Pancreas (tissue), 10 donors: ENCODE results near the gene SPNS2. TPM values are rescaled to one million over a fixed set of nuclear protein-coding genes. Genes with fewer than 3 reads are reported as not detected.

Source experiments
- ATAC-seq, 4 donors: fragments of 200-7000 bp; cut with Tn5 transposase; one replicate each; pipeline versions ENCODE4 v1.8.0 to v1.9.1; 2020; ENCODE audit warnings: mild to moderate bottlenecking in 4 of 4, moderate library complexity in 4 of 4
- DNase-seq, 6 donors: peaks; one replicate each; pipeline ENCODE4 v3.0.0-alpha.2; 2020
- FAIRE-seq: peaks from 2 replicates; lab custom pipeline; 2012; peaks lifted over from hg19 to GRCh38; lab: Jason Lieb, UNC
- H3K27ac ChIP-seq, 4 donors: fragments of 200-600 bp; sonication (generic); 1 replicate in 3 of 4; 2 replicates in 1 of 4; pipeline versions ENCODE4 v1.5.0 to v1.8.0; 2020
- H3K27me3 ChIP-seq, 4 donors: fragments of 200-600 bp; one replicate each; pipeline ENCODE4 v1.8.0; 2021
- H3K36me3 ChIP-seq, 3 donors: fragments of 200-600 bp; sonication (generic) in 1 of 3; one replicate each; pipeline versions ENCODE4 v1.5.0 to v1.8.0; 2020 to 2021
- H3K4me1 ChIP-seq, 3 donors: fragments of 200-600 bp; one replicate each; pipeline ENCODE4 v1.8.0; 2021
- H3K4me3 ChIP-seq, 4 donors: fragments of 200-600 bp; sonication (generic) in 2 of 4; one replicate each; pipeline versions ENCODE4 v1.5.0 to v1.8.0; 2020 to 2021
- H3K9me3 ChIP-seq, 4 donors: fragments of 200-600 bp; one replicate each; pipeline ENCODE4 v1.8.0; 2021
- CTCF ChIP-seq, 4 donors: fragments of 200-600 bp; sonication (generic) in 3 of 4; IDR thresholded peaks; one replicate each; pipeline versions ENCODE4 v1.5.0 to v1.8.0; 2021; ENCODE audit warnings: antibody characterized with exemption in 4 of 4
- WGBS, 2 donors: extraction: QIAGEN DNeasy Blood & Tissue Kit; methylation state at CpG; one replicate each; pipeline ENCODE4 v1.1.7; 2013; 5-methylcytosine and 5-hydroxymethylcytosine counted together
- intact Hi-C, 3 donors: fragments of 100-400 bp; cut with DNase I; formaldehyde crosslinking; loops; one replicate each; pipeline versions ENCODE4 v1.11.1 to v1.14.2; 2022
- polyA plus RNA-seq, 2 donors: library from polyadenylated mRNA; stranded (reverse); fragments of 200-250 nt; gene quantifications; one replicate each; pipeline ENCODE4 v1.2.3, GENCODE V29; 2013
- total RNA-seq, 6 donors: library from RNA; stranded (reverse); fragmentation: NEBNext Ultra II Directional in 4 of 6; extraction: Animal tissue kit (Norgen Biotek cat#: 25700) in 4 of 6; gene quantifications; one replicate each; pipeline versions ENCODE4 v1.2.1 to v1.2.4, GENCODE V29; 2021 to 2023
- donor health status: healthy with polysubstance abuse.
- donor health status: DM: no; HTN: no; CAD: no; lungs with moderate emphysema.
- donor health status: DM: no; HTN: no; CAD: no.
- donor health status: control.
- donor health status: control.
- donor health status: Bipolar disorder and iron deficiency.
- donor health status: DM: yes; HTN: yes; CAD: no.
- donor health status: DM: no; HTN: no; CAD: no.
- donor health status: DM: no; HTN: no; CAD: no.
- donor health status: DM: yes; HTN: yes; CAD: no.

Gene SPNS2
- total and polyA plus RNA-seq, 8 donors: 7.6 to 51.7 (median 20.8) TPM

GRCh38 chr17:4520060-4520893 is 21.6 kb downstream of the SPNS2 start:
- WGBS, 2 donors: 85 to 91% methylated on average over 18 to 19 of the region's 19 CpGs
- DNase-seq (peak in 1 of 6 donors; percentile 66), FAIRE-seq (no peak), ATAC-seq (no peak)
- H3K4me3 ChIP-seq: no peak overlapping the region
- no peak for TF ChIP-seq CTCF (IDR thresholded peaks at IDR 0.05)
- peaks cover 6 to 35% (median 23%) of the 10 kb centered on the region in 3 donors for H3K4me1 ChIP-seq
- H3K9me3 ChIP-seq: no peaks in the 10 kb centered on the region
- no peaks in the 10 kb centered on the region for H3K36me3 ChIP-seq
- intact Hi-C loops: no loop called here
- peak overlapping the region; percentile 42 to 87 (median 62) for H3K27ac ChIP-seq
- H3K27me3 ChIP-seq: no peaks in the 10 kb centered on the region

GRCh38 chr17:4520894-4521600 is 22.4 kb downstream of the SPNS2 start:
- Histone ChIP-seq H3K4me1 (peaks cover 5 to 28% (median 15%) of the 10 kb centered on the region in 3 donors), H3K27ac (peak overlapping the region; percentile 42 to 87 (median 62))
- FAIRE-seq: no peak

GRCh38 chr17:4522661-4523060 is 24.0 kb downstream of the SPNS2 start:
- FAIRE-seq: no peak
- peaks cover 5 to 19% (median 6%) of the 10 kb centered on the region in 3 donors for H3K4me1 ChIP-seq

More at GRCh38 chr17:4520894-4521600, 22.4 kb downstream of the SPNS2 start:
- no peak for TF ChIP-seq CTCF (IDR thresholded peaks at IDR 0.05)
- DNase-seq (peak in 3 of 6 donors; percentile 61 to 69 (median 68)), ATAC-seq (peak; percentile 74 to 87 (median 84))
- no peak overlapping the region for H3K4me3 ChIP-seq
- H3K9me3 ChIP-seq: no peaks in the 10 kb centered on the region
- WGBS, 2 donors: 68% methylated on average over 8 of the region's 8 CpGs
- intact Hi-C loops: no loop called here
- H3K27me3 ChIP-seq: no peaks in the 10 kb centered on the region
- H3K36me3 ChIP-seq: no peaks in the 10 kb centered on the region

GRCh38 chr17:4523946-4524345 is 25.3 kb downstream of the SPNS2 start:
- DNase-seq (no peak), ATAC-seq (no peak), FAIRE-seq (no peak)
- Histone ChIP-seq H3K27me3 (no peaks in the 10 kb centered on the region), H3K9me3 (no peaks in the 10 kb centered on the region), H3K4me3 (no peak overlapping the region), H3K36me3 (no peaks in the 10 kb centered on the region), H3K4me1 (peaks cover 4 to 19% (median 5%) of the 10 kb centered on the region in 3 donors), H3K27ac (no peak overlapping the region)
- intact Hi-C loops: no loop called here
- 82 to 84% methylated on average over 8 of the region's 8 CpGs for WGBS, 2 donors
- no peak for TF ChIP-seq CTCF (IDR thresholded peaks at IDR 0.05)

More at GRCh38 chr17:4522661-4523060, 24.0 kb downstream of the SPNS2 start:
- TF ChIP-seq CTCF (IDR thresholded peaks at IDR 0.05): no peak
- WGBS, 2 donors: 89% methylated on average over 6 of the region's 6 CpGs
- no peaks in the 10 kb centered on the region for H3K9me3 ChIP-seq
- peak overlapping the region in 2 of 4 donors; percentile 42 to 87 for H3K27ac ChIP-seq
- ATAC-seq: no peak
- H3K4me3 ChIP-seq: no peak overlapping the region
- H3K27me3 ChIP-seq: no peaks in the 10 kb centered on the region
- intact Hi-C loops: no loop called here
- no peaks in the 10 kb centered on the region for H3K36me3 ChIP-seq
- no peak for DNase-seq
